Parathyroid adenoma (tissue), 2 donors: Measurements from ENCODE around the gene ATP6V1C2.

Source experiments
- H2AFZ ChIP-seq: fragments of 300-600 bp; sonication (generic); one replicate; pipeline ENCODE4 v1.7.0; 2017; ENCODE audit warnings: antibody characterized with exemption, mild to moderate bottlenecking
- H3K27ac ChIP-seq: fragments of 300-600 bp; sonication (generic); one replicate; pipeline ENCODE4 v1.7.0; 2017
- H3K27me3 ChIP-seq: fragments of 300-600 bp; sonication (generic); one replicate; pipeline ENCODE4 v1.7.0; 2017; ENCODE audit warnings: low read length; ENCODE audit not compliant: control insufficient read depth, insufficient read depth
- H3K36me3 ChIP-seq: fragments of 300-600 bp; sonication (generic); one replicate; pipeline ENCODE4 v1.7.0; 2017; ENCODE audit warnings: low read length; ENCODE audit not compliant: control insufficient read depth, insufficient read depth
- H3K4me1 ChIP-seq: fragments of 300-600 bp; sonication (generic); one replicate; pipeline ENCODE4 v1.7.0; 2017; ENCODE audit warnings: control low read depth
- H3K4me2 ChIP-seq: fragments of 300-600 bp; sonication (generic); one replicate; pipeline ENCODE4 v1.7.0; 2017; ENCODE audit warnings: low read length
- H3K4me3 ChIP-seq: fragments of 300-600 bp; sonication (generic); one replicate; pipeline ENCODE4 v1.7.0; 2017; ENCODE audit warnings: low read depth, low read length
- H3K79me2 ChIP-seq: fragments of 300-600 bp; sonication (generic); one replicate; pipeline ENCODE4 v1.7.0; 2017; ENCODE audit warnings: control low read depth
- H3K9ac ChIP-seq: fragments of 300-600 bp; sonication (generic); one replicate; pipeline ENCODE4 v1.7.0; 2017; ENCODE audit warnings: mild to moderate bottlenecking
- H3K9me3 ChIP-seq: fragments of 300-600 bp; sonication (generic); one replicate; pipeline ENCODE4 v1.7.0; 2017; ENCODE audit warnings: low read length; ENCODE audit not compliant: control insufficient read depth
- TF ChIP-seq, protein P1 (sequence below): fragments of 300-600 bp; sonication (generic); IDR thresholded peaks from one replicate; pipeline ENCODE4 v1.7.0; 2017; ENCODE audit warnings: antibody characterized with exemption, mild to moderate bottlenecking
- donor health status: primary hyperparathyroidism.

The ATP6V1C2 gene

DNA sequence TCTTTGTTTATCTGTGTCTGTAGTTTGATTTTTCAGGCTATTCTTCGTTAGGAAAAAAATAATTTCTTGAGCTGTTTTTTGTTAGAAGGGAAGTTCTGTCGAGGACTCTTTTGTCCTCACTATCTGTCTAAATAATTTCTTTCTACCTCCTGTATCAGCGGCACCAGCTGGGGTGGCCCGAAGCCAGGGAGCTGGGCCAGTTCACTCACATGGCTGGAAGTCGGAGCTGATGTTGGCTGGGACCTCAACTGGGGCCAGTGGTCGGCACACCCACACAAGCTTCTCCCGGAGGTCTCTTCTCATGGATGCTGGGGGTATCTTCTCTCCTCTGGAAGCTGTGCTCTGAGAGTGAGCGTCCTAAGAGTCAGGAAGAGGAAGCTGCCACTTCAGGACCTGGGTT is 99.1 kb downstream of the ATP6V1C2 start:
- TF ChIP-seq, protein P1, sequence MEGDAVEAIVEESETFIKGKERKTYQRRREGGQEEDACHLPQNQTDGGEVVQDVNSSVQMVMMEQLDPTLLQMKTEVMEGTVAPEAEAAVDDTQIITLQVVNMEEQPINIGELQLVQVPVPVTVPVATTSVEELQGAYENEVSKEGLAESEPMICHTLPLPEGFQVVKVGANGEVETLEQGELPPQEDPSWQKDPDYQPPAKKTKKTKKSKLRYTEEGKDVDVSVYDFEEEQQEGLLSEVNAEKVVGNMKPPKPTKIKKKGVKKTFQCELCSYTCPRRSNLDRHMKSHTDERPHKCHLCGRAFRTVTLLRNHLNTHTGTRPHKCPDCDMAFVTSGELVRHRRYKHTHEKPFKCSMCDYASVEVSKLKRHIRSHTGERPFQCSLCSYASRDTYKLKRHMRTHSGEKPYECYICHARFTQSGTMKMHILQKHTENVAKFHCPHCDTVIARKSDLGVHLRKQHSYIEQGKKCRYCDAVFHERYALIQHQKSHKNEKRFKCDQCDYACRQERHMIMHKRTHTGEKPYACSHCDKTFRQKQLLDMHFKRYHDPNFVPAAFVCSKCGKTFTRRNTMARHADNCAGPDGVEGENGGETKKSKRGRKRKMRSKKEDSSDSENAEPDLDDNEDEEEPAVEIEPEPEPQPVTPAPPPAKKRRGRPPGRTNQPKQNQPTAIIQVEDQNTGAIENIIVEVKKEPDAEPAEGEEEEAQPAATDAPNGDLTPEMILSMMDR: no peak
- no peaks in the 10 kb centered on the region for H3K79me2 ChIP-seq
- no peaks in the 10 kb centered on the region for H3K4me1 ChIP-seq
- no peak overlapping the region for H3K9ac ChIP-seq
- H2AFZ ChIP-seq: no peak overlapping the region
- H3K27me3 ChIP-seq: no peaks in the 10 kb centered on the region
- H3K4me2 ChIP-seq: no peak overlapping the region
- H3K36me3 ChIP-seq: no peaks in the 10 kb centered on the region
- H3K9me3 ChIP-seq: no peaks in the 10 kb centered on the region
- no peak overlapping the region for H3K27ac ChIP-seq
- H3K4me3 ChIP-seq: no peak overlapping the region

DNA sequence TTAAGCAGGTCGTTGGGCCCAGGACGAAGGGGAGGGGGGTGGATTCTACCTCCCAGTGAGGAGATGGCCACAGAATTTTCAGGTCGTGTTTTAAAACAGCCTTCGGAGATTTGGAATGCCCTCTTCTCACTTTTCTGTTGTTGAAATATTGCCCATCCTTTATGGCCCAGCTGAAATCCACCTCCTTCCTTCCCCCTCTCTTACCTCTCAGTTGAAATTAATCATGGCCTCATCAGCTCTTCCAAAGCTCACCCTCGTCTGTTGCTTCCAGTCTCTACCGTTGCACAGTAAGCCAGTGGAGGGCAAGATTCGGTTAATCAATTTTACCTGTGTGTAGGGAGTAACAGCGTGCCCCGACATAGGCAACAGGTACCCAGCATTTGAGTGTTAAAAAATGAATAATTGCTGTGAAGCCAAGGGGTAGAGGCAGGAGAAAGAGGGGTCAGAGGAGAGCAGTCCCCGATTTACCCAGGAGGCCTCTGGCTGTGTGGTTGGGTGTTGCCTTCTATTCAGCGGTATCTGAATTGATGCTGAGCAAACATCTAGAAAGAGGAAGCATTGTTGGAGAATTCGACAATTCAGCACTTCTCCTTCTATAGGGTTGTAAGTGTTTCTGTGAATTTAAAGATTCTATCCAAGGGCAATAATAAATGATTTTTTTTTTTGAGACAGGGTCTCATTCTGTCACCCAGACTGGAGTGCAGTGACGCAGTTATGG is 99.7 kb downstream of the ATP6V1C2 start:
- H3K9me3 ChIP-seq: no peaks in the 10 kb centered on the region
- H3K27me3 ChIP-seq: no peaks in the 10 kb centered on the region
- H3K27ac ChIP-seq: no peak overlapping the region
- no peak overlapping the region for H3K4me3 ChIP-seq
- no peaks in the 10 kb centered on the region for H3K79me2 ChIP-seq
- H3K9ac ChIP-seq: no peak overlapping the region
- no peaks in the 10 kb centered on the region for H3K36me3 ChIP-seq
- no peak overlapping the region for H2AFZ ChIP-seq
- H3K4me1 ChIP-seq: no peaks in the 10 kb centered on the region
- H3K4me2 ChIP-seq: no peak overlapping the region
- TF ChIP-seq, protein P1: no peak

DNA sequence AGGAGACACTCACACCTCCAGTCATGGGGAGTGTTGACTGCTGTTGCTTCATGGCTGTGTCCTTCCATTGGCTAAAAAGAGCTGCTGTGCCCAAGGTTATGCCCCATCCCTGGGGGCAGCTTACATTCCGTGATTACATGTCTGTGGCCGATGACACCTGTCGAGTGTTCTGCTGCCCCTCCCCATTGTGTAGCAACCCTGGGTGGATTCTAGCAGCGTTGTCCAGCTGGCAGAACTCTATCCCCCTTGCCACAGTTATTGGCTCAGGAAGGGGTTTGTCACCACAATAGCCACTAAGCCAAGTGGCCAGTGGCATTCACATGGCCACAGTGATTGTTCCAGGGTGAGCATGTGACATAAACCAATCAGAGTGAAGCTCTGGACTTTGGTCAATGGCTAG is 102.8 kb downstream of the ATP6V1C2 start:
- TF ChIP-seq, protein P1: no peak
- no peak overlapping the region for H3K4me2 ChIP-seq
- H3K4me1 ChIP-seq: no peaks in the 10 kb centered on the region
- no peaks in the 10 kb centered on the region for H3K79me2 ChIP-seq
- no peak overlapping the region for H3K27ac ChIP-seq
- H3K4me3 ChIP-seq: no peak overlapping the region
- H3K9me3 ChIP-seq: no peaks in the 10 kb centered on the region
- no peaks in the 10 kb centered on the region for H3K36me3 ChIP-seq
- no peak overlapping the region for H3K9ac ChIP-seq
- H3K27me3 ChIP-seq: no peaks in the 10 kb centered on the region
- no peak overlapping the region for H2AFZ ChIP-seq

DNA sequence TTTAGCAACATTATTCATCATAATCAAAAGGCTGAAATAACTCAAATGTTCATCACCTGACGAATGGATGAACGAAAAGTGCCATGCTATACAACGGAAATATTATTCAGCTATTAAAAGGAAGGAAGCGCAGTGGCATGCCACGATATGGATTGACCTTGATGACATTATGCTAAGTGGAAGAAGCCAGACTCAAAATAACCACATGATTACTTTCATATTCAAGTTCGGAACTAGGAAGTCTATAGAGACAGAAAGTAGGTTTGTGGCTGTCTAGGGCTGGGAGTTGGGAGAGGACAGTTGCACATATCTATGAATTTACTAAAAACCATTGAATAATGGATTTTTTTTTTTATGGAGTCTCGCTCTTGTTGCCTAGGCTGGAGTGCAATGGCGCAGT is 104.6 kb downstream of the ATP6V1C2 start:
- H3K4me1 ChIP-seq: no peaks in the 10 kb centered on the region
- H3K9me3 ChIP-seq: no peaks in the 10 kb centered on the region
- no peak overlapping the region for H3K9ac ChIP-seq
- no peak overlapping the region for H2AFZ ChIP-seq
- TF ChIP-seq, protein P1: no peak
- H3K4me2 ChIP-seq: no peak overlapping the region
- H3K27ac ChIP-seq: no peak overlapping the region
- no peak overlapping the region for H3K4me3 ChIP-seq
- H3K79me2 ChIP-seq: no peaks in the 10 kb centered on the region
- H3K27me3 ChIP-seq: no peaks in the 10 kb centered on the region
- H3K36me3 ChIP-seq: no peaks in the 10 kb centered on the region

DNA sequence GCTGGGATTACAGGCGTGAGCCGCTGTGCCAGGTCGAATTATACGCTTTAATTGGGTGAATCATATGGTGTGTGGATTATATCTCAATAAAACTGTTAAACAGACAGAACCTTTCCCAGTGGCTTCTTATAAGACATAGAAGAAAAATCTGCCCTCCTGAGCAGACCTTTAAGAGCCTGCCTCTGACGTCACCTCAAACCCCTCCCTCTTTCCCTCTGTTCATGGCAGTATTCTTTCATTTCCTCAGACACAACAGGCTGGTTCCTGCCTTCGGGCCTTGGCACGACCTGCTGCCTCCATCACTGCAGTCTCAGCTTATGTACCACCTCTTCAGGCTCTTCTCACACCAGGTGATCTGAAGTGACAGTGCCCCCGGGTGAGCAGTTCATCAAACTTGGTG is 105.2 kb downstream of the ATP6V1C2 start:
- H3K79me2 ChIP-seq: no peaks in the 10 kb centered on the region
- no peak overlapping the region for H3K27ac ChIP-seq
- TF ChIP-seq, protein P1: no peak
- H3K4me2 ChIP-seq: no peak overlapping the region
- H3K4me3 ChIP-seq: no peak overlapping the region
- H3K9me3 ChIP-seq: no peaks in the 10 kb centered on the region
- H3K9ac ChIP-seq: no peak overlapping the region
- H2AFZ ChIP-seq: no peak overlapping the region
- H3K4me1 ChIP-seq: no peaks in the 10 kb centered on the region
- no peaks in the 10 kb centered on the region for H3K36me3 ChIP-seq
- H3K27me3 ChIP-seq: no peaks in the 10 kb centered on the region
